H9 (cell line): Measurements from ENCODE around the gene NTSR1. TPM values are rescaled to one million over a fixed set of nuclear protein-coding genes. Genes with fewer than 3 reads are reported as not detected.

Experiments
- DNase-seq: peaks from one replicate; pipeline ENCODE4 v3.0.0-alpha.2; 2017
- H2AFZ ChIP-seq: one replicate; pipeline ENCODE4 v1.6.1; 2013; ENCODE audit warnings: mild to moderate bottlenecking, low read length, control low read depth, moderate library complexity
- H2AK5ac ChIP-seq: 2 replicates; pipeline ENCODE4 v1.6.1; 2013; ENCODE audit warnings: low read length, control low read depth, mixed read lengths; ENCODE audit not compliant: insufficient read length
- H2BK120ac ChIP-seq: one replicate; pipeline ENCODE4 v1.6.1; 2013; ENCODE audit warnings: low read depth, mild to moderate bottlenecking, low read length, control low read depth, inconsistent platforms; ENCODE audit not compliant: poor library complexity, severe bottlenecking
- H2BK12ac ChIP-seq: 2 replicates; pipeline ENCODE4 v1.6.1; 2013; ENCODE audit warnings: low read length, control low read depth, mixed read lengths, low read depth; ENCODE audit not compliant: insufficient read length
- H2BK15ac ChIP-seq: 2 replicates; pipeline ENCODE4 v1.6.1; 2013; ENCODE audit warnings: low read depth, low read length, control low read depth
- H2BK20ac ChIP-seq: one replicate; pipeline ENCODE4 v1.6.1; 2013; ENCODE audit warnings: low read depth, mild to moderate bottlenecking, low read length, control low read depth, inconsistent platforms; ENCODE audit not compliant: poor library complexity, severe bottlenecking
- H2BK5ac ChIP-seq: 2 replicates; pipeline ENCODE4 v1.6.1; 2013; ENCODE audit warnings: low read length, control low read depth, mixed read lengths; ENCODE audit not compliant: insufficient read length
- H3K14ac ChIP-seq: 2 replicates; pipeline ENCODE4 v1.6.1; 2013; ENCODE audit warnings: low read length, control low read depth; ENCODE audit not compliant: insufficient read depth
- H3K18ac ChIP-seq: 2 replicates; pipeline ENCODE4 v1.6.1; 2013; ENCODE audit warnings: low read depth, mild to moderate bottlenecking, mixed read lengths, low read length, control low read depth; ENCODE audit not compliant: insufficient read length
- H3K23ac ChIP-seq: 2 replicates; pipeline ENCODE4 v1.6.1; 2013; ENCODE audit warnings: low read length, control low read depth, mixed read lengths, low read depth; ENCODE audit not compliant: insufficient read length
- H3K23me2 ChIP-seq: 2 replicates; pipeline ENCODE4 v1.6.1; 2013; ENCODE audit warnings: low read depth, mild to moderate bottlenecking, mixed read lengths, low read length, control low read depth; ENCODE audit not compliant: insufficient read length, poor library complexity, severe bottlenecking
- H3K27ac ChIP-seq: 2 replicates; pipeline ENCODE4 v1.5.1; 2013; ENCODE audit warnings: low read length, control low read depth, mixed read lengths, low read depth; ENCODE audit not compliant: insufficient read length
- H3K27me3 ChIP-seq: 2 replicates; pipeline ENCODE4 v1.6.1; 2013; ENCODE audit warnings: low read length, control low read depth, inconsistent platforms; ENCODE audit not compliant: insufficient read depth
- H3K4ac ChIP-seq: 2 replicates; pipeline ENCODE4 v1.6.1; 2013; ENCODE audit warnings: low read depth, mild to moderate bottlenecking, control low read depth, inconsistent platforms, low read length, moderate library complexity
- H3K4me1 ChIP-seq: 2 replicates; pipeline ENCODE4 v1.6.1; 2013; ENCODE audit warnings: low read length, control low read depth, inconsistent platforms; ENCODE audit not compliant: insufficient read depth
- H3K4me2 ChIP-seq: 2 replicates; pipeline ENCODE4 v1.6.1; 2013; ENCODE audit warnings: low read length, control low read depth, mixed read lengths; ENCODE audit not compliant: insufficient read length, insufficient read depth
- H3K56ac ChIP-seq: 2 replicates; pipeline ENCODE4 v1.6.1; 2013; ENCODE audit warnings: low read depth, mild to moderate bottlenecking, mixed read lengths, low read length, control low read depth; ENCODE audit not compliant: insufficient read length
- H3K79me1 ChIP-seq: 2 replicates; pipeline ENCODE4 v1.6.1; 2013; ENCODE audit warnings: low read depth, mild to moderate bottlenecking, moderate library complexity, low read length, control low read depth, inconsistent platforms; ENCODE audit not compliant: insufficient read depth, poor library complexity, severe bottlenecking
- H3K79me2 ChIP-seq: 2 replicates; pipeline ENCODE4 v1.6.1; 2013; ENCODE audit warnings: low read length, control low read depth, inconsistent platforms; ENCODE audit not compliant: insufficient read depth
- H3K9ac ChIP-seq: 2 replicates; pipeline ENCODE4 v1.6.1; 2013; ENCODE audit warnings: low read length, control low read depth, mixed read lengths; ENCODE audit not compliant: insufficient read length; ENCODE audit errors: extremely low read depth
- H3K9me3 ChIP-seq: one replicate; pipeline ENCODE4 v1.6.1; 2013; ENCODE audit warnings: low read depth, low read length, inconsistent platforms; ENCODE audit not compliant: control insufficient read depth
- H3T11ph ChIP-seq: one replicate; pipeline ENCODE4 v1.6.1; 2013; ENCODE audit warnings: mild to moderate bottlenecking, low read length, control low read depth, inconsistent platforms
- H4K20me1 ChIP-seq: one replicate; pipeline ENCODE4 v1.6.1; 2013; ENCODE audit not compliant: control insufficient read depth, insufficient read length, insufficient read depth
- H4K5ac ChIP-seq: 2 replicates; pipeline ENCODE4 v1.6.1; 2013; ENCODE audit warnings: low read depth, mild to moderate bottlenecking, mixed read lengths, low read length, control low read depth; ENCODE audit not compliant: insufficient read length
- H4K8ac ChIP-seq: replicated peaks from 2 replicates; pipeline ENCODE4 v1.6.1; 2013; ENCODE audit warnings: low read length, control low read depth, mixed read lengths, low read depth; ENCODE audit not compliant: insufficient read length
- H4K91ac ChIP-seq: 2 replicates; pipeline ENCODE4 v1.6.1; 2013; ENCODE audit warnings: low read depth, mild to moderate bottlenecking, moderate library complexity, mixed read lengths, low read length, control low read depth; ENCODE audit not compliant: insufficient read length
- H3K27ac Mint-ChIP-seq, 3 experiments: 2 replicates in 2 of 3; 3 replicates in 1 of 3; pipeline ENCODE4 v1.8.0; 2020 to 2021; ENCODE audit warnings: mixed read lengths in 3 of 3, mild to moderate bottlenecking in 1 of 3, moderate library complexity in 1 of 3
- H3K27me3 Mint-ChIP-seq: 2 replicates; pipeline ENCODE4 v1.8.0; 2021; ENCODE audit warnings: low read depth, mild to moderate bottlenecking, moderate library complexity, mixed read lengths
- H3K36me3 Mint-ChIP-seq, 3 experiments: 2 replicates in 2 of 3; 3 replicates in 1 of 3; pipeline ENCODE4 v1.8.0; 2020 to 2021; ENCODE audit warnings: low read depth in 3 of 3, mixed read lengths in 3 of 3; ENCODE audit not compliant: insufficient read depth in 1 of 3
- H3K4me1 Mint-ChIP-seq, 2 experiments: 2 replicates each; pipeline ENCODE4 v1.8.0; 2020; ENCODE audit warnings: mixed read lengths in 2 of 2
- H3K4me3 Mint-ChIP-seq, 2 experiments: 2 replicates in 1 of 2; 3 replicates in 1 of 2; pipeline ENCODE4 v1.8.0; 2020 to 2021; ENCODE audit warnings: mild to moderate bottlenecking in 2 of 2, mixed read lengths in 2 of 2, moderate library complexity in 1 of 2
- H3K9me3 Mint-ChIP-seq, 2 experiments: 2 replicates in 1 of 2; 3 replicates in 1 of 2; pipeline ENCODE4 v1.8.0; 2020; ENCODE audit warnings: mild to moderate bottlenecking in 2 of 2, mixed read lengths in 2 of 2, moderate library complexity in 1 of 2
- WGBS: extraction: QIAGEN DNeasy Blood & Tissue Kit; methylation state at CpG from one replicate; pipeline ENCODE4 v1.1.7; 2013; ENCODE audit warnings: missing lambda C conversion rate, low lambda C conversion rate, mixed read lengths; ENCODE audit not compliant: insufficient read length; ENCODE audit errors: extremely low coverage; 5-methylcytosine and 5-hydroxymethylcytosine counted together
- total RNA-seq: library from RNA; stranded (reverse); gene quantifications from 2 replicates; pipeline ENCODE4 v1.2.1, GENCODE V29; 2021
- TF ChIP-seq, protein P1 (sequence below): fragments of 200-600 bp; sonication (generic); conservative IDR thresholded peaks from 3 replicates; pipeline ENCODE4 v1.8.0; 2021; ENCODE audit warnings: antibody characterized with exemption, mild to moderate bottlenecking

NTSR1 gene
- total RNA-seq, 1 experiment from 2014 or later, result 0.11 TPM

DNA sequence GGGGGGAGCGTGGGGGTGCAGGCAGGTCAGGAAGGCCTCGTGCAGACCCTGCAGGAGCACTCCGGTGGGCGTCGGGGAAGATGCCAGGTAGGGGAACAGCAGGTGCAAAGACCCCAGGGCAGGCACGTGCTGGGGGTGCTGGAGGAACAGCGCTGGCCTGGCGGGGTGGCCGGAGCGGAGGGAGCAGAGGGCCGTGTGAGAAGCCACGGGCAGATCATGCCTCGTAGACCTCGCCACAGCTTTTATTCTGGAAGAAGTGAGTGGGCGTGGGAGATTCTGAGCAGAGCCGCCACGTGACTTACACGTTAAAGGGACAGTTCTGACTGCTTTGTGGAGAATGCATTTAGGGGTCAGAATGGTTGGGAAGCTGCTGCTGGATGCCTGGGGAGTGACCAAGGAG is 9.3 kb downstream of the NTSR1 start:
- H4K5ac ChIP-seq, result no peak overlapping the region
- no peaks in the 10 kb centered on the region for H3K79me1 ChIP-seq
- H4K20me1 ChIP-seq, result no peaks in the 10 kb centered on the region
- DNase-seq, result no peak
- H3T11ph ChIP-seq, result no peak overlapping the region
- H3K4me2 ChIP-seq, result no peak overlapping the region
- no peak overlapping the region for H2AK5ac ChIP-seq
- no peak overlapping the region for H3K14ac ChIP-seq
- no peaks in the 10 kb centered on the region for H3K27me3 ChIP-seq
- no CpG with 5 or more reads among the region's 18 CpGs for WGBS
- peaks cover 2 to 20% (median 4%) of the 10 kb centered on the region in 3 experiments; a peak in 6 of 7 replicates for H3K36me3 Mint-ChIP-seq
- H2BK15ac ChIP-seq, result no peak overlapping the region
- H2BK12ac ChIP-seq, result no peak overlapping the region
- peaks cover 20 to 28% of the 10 kb centered on the region in 2 experiments for H3K9me3 Mint-ChIP-seq
- TF ChIP-seq, protein P1, sequence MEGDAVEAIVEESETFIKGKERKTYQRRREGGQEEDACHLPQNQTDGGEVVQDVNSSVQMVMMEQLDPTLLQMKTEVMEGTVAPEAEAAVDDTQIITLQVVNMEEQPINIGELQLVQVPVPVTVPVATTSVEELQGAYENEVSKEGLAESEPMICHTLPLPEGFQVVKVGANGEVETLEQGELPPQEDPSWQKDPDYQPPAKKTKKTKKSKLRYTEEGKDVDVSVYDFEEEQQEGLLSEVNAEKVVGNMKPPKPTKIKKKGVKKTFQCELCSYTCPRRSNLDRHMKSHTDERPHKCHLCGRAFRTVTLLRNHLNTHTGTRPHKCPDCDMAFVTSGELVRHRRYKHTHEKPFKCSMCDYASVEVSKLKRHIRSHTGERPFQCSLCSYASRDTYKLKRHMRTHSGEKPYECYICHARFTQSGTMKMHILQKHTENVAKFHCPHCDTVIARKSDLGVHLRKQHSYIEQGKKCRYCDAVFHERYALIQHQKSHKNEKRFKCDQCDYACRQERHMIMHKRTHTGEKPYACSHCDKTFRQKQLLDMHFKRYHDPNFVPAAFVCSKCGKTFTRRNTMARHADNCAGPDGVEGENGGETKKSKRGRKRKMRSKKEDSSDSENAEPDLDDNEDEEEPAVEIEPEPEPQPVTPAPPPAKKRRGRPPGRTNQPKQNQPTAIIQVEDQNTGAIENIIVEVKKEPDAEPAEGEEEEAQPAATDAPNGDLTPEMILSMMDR, result no peak
- H3K27ac ChIP-seq, result no peak overlapping the region
- peaks cover 0 to 6% of the 10 kb centered on the region in 2 experiments; a peak in 2 of 4 replicates for H3K4me1 Mint-ChIP-seq
- no peak overlapping the region for H3K4ac ChIP-seq
- no peak overlapping the region for H2BK120ac ChIP-seq
- H4K91ac ChIP-seq, result no peak overlapping the region
- H3K18ac ChIP-seq, result no peak overlapping the region
- no peak overlapping the region for H4K8ac ChIP-seq
- H2BK5ac ChIP-seq, result no peak overlapping the region
- H3K56ac ChIP-seq, result no peak overlapping the region
- peaks cover 4% of the 10 kb centered on the region for H3K9me3 ChIP-seq
- no peak overlapping the region for H3K9ac ChIP-seq
- no peak overlapping the region for H3K27ac Mint-ChIP-seq
- H3K79me2 ChIP-seq, result no peaks in the 10 kb centered on the region
- H3K27me3 Mint-ChIP-seq, result peaks cover 81% of the 10 kb centered on the region
- no peak overlapping the region for H3K4me3 Mint-ChIP-seq
- H3K4me1 ChIP-seq, result no peaks in the 10 kb centered on the region
- no peaks in the 10 kb centered on the region for H3K23me2 ChIP-seq
- H2AFZ ChIP-seq, result no peak overlapping the region
- no peak overlapping the region for H2BK20ac ChIP-seq
- no peak overlapping the region for H3K23ac ChIP-seq
